ENCODE results near the gene EML5.

The EML5 gene

GRCh38 chr14:88707088-88707487 is 85.7 kb downstream of the EML5 start:
- TF ChIP-seq, protein P1, sequence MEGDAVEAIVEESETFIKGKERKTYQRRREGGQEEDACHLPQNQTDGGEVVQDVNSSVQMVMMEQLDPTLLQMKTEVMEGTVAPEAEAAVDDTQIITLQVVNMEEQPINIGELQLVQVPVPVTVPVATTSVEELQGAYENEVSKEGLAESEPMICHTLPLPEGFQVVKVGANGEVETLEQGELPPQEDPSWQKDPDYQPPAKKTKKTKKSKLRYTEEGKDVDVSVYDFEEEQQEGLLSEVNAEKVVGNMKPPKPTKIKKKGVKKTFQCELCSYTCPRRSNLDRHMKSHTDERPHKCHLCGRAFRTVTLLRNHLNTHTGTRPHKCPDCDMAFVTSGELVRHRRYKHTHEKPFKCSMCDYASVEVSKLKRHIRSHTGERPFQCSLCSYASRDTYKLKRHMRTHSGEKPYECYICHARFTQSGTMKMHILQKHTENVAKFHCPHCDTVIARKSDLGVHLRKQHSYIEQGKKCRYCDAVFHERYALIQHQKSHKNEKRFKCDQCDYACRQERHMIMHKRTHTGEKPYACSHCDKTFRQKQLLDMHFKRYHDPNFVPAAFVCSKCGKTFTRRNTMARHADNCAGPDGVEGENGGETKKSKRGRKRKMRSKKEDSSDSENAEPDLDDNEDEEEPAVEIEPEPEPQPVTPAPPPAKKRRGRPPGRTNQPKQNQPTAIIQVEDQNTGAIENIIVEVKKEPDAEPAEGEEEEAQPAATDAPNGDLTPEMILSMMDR (IDR thresholded peaks at IDR 0.05): no peak

- TF ChIP-seq, protein P1 (IDR thresholded peaks at IDR 0.05): no peak
Observed at GRCh38 chr14:88706425-88706824, 86.3 kb downstream of the EML5 start.

DNA sequence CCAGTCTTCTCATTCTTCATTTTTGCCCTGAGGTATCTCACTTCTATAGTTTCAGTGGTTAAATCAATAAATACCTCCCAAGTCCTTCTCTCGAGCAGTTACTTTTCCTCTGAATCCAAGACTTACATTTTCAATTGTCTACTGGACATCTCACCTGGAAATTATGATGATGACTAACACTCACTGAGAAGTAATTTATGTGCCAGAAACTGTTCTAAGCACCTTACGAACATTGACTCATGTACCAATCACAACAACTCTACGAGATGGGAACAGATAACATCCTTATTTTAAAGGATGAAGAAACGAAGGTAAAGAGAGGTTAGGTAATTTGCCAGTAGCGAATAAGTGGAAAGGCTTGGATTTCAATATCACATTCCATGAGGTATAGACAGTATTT is 94.1 kb downstream of the EML5 start:
- TF ChIP-seq, protein P1 (IDR thresholded peaks at IDR 0.05): no peak

- TF ChIP-seq, protein P1 (IDR thresholded peaks at IDR 0.05): no peak
Observed at GRCh38 chr14:88695870-88696269, 96.9 kb downstream of the EML5 start.

DNA sequence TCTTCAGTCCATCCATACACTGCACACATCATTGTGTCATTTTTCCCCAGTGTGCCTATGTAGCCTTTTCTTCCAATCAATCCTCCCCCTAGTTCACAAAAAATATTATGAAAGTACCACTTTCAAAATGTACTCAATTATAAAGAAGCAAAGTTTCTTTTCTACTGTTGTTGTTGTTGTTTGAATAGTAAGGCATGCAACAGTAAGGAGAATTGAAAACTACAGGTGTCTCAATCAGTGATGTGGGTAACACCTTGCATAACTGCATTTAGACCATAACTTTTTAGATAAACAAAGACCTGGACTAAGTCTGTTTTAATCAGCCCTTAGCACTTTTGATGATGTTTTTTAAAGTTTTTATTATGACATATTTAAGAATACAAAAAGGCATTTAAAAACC is 104.4 kb downstream of the EML5 start:
- TF ChIP-seq, protein P1 (IDR thresholded peaks at IDR 0.05): no peak

- TF ChIP-seq, protein P1 (IDR thresholded peaks at IDR 0.05): no peak
Observed at GRCh38 chr14:88683119-88683518, 109.6 kb downstream of the EML5 start.

- TF ChIP-seq, protein P1 (IDR thresholded peaks at IDR 0.05): no peak
Observed at GRCh38 chr14:88682495-88683114, 110.1 kb downstream of the EML5 start.
